HL-60 (cell line): ENCODE data around the gene EFCAB13.

Experiments
- DNase-seq, 2 experiments: peaks; one replicate each; pipeline ENCODE4 v3.0.0-alpha.2; 2010 to 2020; ENCODE audit warnings: low read depth in 1 of 2, low spot score in 1 of 2
- H3K27ac ChIP-seq: fragments of 250-450 bp; sonication (Bioruptor Pico); replicated peaks from 2 replicates; pipeline ENCODE4 v1.5.1; 2020; ENCODE audit warnings: mild to moderate bottlenecking, moderate library complexity
- H3K27me3 ChIP-seq: fragments of 250-450 bp; sonication (Bioruptor Pico); 2 replicates; pipeline ENCODE4 v1.5.1; 2021; ENCODE audit warnings: mild to moderate bottlenecking, moderate library complexity; ENCODE audit not compliant: insufficient read depth, poor library complexity, severe bottlenecking
- H3K4me3 ChIP-seq: replicated peaks from 2 replicates; pipeline ENCODE4 v1.5.1; 2011; ENCODE audit warnings: mild to moderate bottlenecking, control low read depth, low read length; ENCODE audit not compliant: insufficient read depth
- GABPA ChIP-seq: IDR thresholded peaks from 2 replicates; pipeline ENCODE4 v1.6.1; 2012; ENCODE audit warnings: low read depth
- POLR2AphosphoS5 ChIP-seq: IDR thresholded peaks from 2 replicates; pipeline ENCODE4 v1.6.1; 2012; ENCODE audit warnings: low read depth
- SPI1 ChIP-seq: IDR thresholded peaks from 2 replicates; pipeline ENCODE4 v1.6.1; 2012; ENCODE audit warnings: low read depth, mild to moderate bottlenecking, borderline replicate concordance
- TF ChIP-seq, protein P1 (sequence below): IDR thresholded peaks from one replicate; pipeline ENCODE4 v1.5.1; 2011; ENCODE audit warnings: low read length, control low read depth, inconsistent platforms; ENCODE audit not compliant: insufficient read depth
- TF ChIP-seq, protein P2 (sequence below): IDR thresholded peaks from 2 replicates; pipeline ENCODE4 v1.6.1; 2012; ENCODE audit warnings: low read depth; ENCODE audit not compliant: insufficient replicate concordance

Gene EFCAB13

DNA sequence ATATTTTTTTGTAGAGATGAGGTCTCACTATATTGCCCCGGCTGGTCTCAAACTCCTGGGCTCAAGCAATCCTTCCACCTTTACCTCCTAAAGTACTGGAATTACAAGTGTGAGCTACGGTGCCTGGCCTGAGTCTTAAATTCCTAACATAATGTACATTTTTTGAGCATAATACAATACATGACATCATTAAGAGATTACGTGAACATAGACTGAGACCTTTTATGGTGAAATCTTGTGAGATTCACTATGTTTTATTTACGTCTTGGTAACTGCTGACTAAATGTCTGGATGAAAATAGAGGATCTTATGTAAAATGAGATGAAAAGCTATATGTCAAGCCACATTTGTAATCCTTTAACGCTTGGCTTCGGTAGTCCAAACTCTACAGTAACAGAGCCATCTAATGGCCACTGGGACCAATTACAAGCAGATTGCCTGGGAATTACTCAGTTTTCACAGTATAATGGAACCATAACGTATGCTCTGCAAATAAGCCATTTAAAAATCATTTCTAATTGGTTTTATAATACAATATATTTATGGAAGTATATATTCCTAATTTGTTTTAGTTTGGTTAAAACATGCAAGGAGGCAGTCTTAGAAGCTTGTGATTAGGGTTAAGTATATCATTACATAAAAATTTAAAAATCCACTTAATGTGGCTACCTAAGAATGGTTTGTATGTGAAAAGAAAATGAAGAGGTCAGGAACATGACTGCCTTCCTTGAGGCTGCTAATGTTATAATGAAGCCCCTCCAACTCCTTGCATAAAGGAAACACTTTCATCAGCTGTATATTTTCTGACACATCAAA, 8.1 kb upstream of the EFCAB13 start:
- peak; percentile 34 to 39 for DNase-seq
- TF ChIP-seq, protein P1, sequence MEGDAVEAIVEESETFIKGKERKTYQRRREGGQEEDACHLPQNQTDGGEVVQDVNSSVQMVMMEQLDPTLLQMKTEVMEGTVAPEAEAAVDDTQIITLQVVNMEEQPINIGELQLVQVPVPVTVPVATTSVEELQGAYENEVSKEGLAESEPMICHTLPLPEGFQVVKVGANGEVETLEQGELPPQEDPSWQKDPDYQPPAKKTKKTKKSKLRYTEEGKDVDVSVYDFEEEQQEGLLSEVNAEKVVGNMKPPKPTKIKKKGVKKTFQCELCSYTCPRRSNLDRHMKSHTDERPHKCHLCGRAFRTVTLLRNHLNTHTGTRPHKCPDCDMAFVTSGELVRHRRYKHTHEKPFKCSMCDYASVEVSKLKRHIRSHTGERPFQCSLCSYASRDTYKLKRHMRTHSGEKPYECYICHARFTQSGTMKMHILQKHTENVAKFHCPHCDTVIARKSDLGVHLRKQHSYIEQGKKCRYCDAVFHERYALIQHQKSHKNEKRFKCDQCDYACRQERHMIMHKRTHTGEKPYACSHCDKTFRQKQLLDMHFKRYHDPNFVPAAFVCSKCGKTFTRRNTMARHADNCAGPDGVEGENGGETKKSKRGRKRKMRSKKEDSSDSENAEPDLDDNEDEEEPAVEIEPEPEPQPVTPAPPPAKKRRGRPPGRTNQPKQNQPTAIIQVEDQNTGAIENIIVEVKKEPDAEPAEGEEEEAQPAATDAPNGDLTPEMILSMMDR, result peak; percentile 49
- no peak for TF ChIP-seq POLR2AphosphoS5
- Histone ChIP-seq H3K27me3 (peaks cover 9% of the 10 kb centered on the region), H3K27ac (no peak overlapping the region), H3K4me3 (no peak overlapping the region)

DNA sequence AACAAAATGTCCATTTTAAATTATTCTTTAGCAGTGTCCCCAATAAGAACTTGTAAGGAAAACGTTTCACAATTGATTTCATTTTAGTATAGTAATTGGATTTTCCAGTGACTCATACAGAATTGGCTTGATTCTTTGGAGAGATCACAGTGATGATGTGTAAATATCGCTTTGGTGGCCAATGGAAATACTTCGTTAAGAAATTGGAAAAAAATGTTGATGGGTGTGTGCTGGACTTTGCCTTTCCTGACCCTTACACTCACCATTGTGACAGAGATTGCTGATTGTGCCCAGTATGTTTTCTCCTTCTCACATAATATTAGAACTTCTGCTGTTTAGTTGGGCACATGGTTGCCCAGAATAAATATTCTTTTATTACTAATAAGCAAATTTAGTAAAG, 7.4 kb upstream of the EFCAB13 start:
- no peak for DNase-seq
- Histone ChIP-seq H3K27me3 (peaks cover 9% of the 10 kb centered on the region), H3K4me3 (no peak overlapping the region), H3K27ac (no peak overlapping the region)
- TF ChIP-seq, protein P1, result no peak
- TF ChIP-seq GABPA (no peak), SPI1 (no peak), POLR2AphosphoS5 (no peak)
- TF ChIP-seq, protein P2, sequence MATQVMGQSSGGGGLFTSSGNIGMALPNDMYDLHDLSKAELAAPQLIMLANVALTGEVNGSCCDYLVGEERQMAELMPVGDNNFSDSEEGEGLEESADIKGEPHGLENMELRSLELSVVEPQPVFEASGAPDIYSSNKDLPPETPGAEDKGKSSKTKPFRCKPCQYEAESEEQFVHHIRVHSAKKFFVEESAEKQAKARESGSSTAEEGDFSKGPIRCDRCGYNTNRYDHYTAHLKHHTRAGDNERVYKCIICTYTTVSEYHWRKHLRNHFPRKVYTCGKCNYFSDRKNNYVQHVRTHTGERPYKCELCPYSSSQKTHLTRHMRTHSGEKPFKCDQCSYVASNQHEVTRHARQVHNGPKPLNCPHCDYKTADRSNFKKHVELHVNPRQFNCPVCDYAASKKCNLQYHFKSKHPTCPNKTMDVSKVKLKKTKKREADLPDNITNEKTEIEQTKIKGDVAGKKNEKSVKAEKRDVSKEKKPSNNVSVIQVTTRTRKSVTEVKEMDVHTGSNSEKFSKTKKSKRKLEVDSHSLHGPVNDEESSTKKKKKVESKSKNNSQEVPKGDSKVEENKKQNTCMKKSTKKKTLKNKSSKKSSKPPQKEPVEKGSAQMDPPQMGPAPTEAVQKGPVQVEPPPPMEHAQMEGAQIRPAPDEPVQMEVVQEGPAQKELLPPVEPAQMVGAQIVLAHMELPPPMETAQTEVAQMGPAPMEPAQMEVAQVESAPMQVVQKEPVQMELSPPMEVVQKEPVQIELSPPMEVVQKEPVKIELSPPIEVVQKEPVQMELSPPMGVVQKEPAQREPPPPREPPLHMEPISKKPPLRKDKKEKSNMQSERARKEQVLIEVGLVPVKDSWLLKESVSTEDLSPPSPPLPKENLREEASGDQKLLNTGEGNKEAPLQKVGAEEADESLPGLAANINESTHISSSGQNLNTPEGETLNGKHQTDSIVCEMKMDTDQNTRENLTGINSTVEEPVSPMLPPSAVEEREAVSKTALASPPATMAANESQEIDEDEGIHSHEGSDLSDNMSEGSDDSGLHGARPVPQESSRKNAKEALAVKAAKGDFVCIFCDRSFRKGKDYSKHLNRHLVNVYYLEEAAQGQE, result no peak

DNA sequence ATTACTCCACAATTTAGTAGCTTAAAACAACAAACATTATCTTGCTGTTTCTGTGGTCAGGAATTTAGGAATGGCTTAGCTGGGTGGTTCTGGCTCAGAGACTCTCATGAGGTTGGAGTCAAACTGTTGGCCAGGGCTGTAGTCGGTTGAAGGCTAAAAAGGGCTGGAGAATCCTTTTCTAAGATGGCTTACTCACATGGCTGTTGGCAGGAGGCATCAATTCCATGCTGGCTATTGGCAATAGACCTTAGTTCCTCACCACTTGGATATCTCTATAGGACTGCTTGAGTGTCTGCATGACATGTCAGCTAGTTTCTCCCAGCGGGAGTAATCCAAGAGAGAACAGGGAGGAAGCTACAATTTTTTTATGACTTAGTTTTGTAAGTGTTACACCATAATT, 6.6 kb upstream of the EFCAB13 start:
- Histone ChIP-seq H3K4me3 (no peak overlapping the region), H3K27me3 (peaks cover 6% of the 10 kb centered on the region), H3K27ac (no peak overlapping the region)
- TF ChIP-seq GABPA (no peak), SPI1 (no peak), POLR2AphosphoS5 (no peak)
- TF ChIP-seq, protein P2, result no peak
- TF ChIP-seq, protein P1, result no peak
- DNase-seq, result no peak
